ENCODE measurements around the gene XBP1.

GRCh38 chr22:28817919-28818859 lies 17.8 kb upstream of the XBP1 start:
- no peak for TF ChIP-seq EZH2 (IDR thresholded peaks at IDR 0.05)
- TF ChIP-seq FOXP2 (optimal IDR thresholded peaks at IDR 0.05; ENCODE audit: control extremely low read depth, extremely low read length, insufficient read depth) = no peak
- no peak for TF ChIP-seq POLR2AphosphoS5 (IDR thresholded peaks at IDR 0.05; ENCODE audit: borderline replicate concordance, low read depth, low read length)
